HG02588 (cell line): ENCODE results near the gene MAP7D3.
A peak's percentile ranks its signal among the peaks of the same experiment; 100 is the strongest.
"Not testable (repeated sequence)": the region's sequence is repeated elsewhere in the genome, so short reads cannot be mapped to it uniquely, and the experiment has no call there.

Source experiments
- ATAC-seq: cut with Tn5 transposase; IDR thresholded peaks from one replicate; pipeline ENCODE4 v1.9.1; 2021; ENCODE audit warnings: mild to moderate bottlenecking, moderate library complexity; ENCODE audit not compliant: unreplicated experiment

MAP7D3 gene

DNA sequence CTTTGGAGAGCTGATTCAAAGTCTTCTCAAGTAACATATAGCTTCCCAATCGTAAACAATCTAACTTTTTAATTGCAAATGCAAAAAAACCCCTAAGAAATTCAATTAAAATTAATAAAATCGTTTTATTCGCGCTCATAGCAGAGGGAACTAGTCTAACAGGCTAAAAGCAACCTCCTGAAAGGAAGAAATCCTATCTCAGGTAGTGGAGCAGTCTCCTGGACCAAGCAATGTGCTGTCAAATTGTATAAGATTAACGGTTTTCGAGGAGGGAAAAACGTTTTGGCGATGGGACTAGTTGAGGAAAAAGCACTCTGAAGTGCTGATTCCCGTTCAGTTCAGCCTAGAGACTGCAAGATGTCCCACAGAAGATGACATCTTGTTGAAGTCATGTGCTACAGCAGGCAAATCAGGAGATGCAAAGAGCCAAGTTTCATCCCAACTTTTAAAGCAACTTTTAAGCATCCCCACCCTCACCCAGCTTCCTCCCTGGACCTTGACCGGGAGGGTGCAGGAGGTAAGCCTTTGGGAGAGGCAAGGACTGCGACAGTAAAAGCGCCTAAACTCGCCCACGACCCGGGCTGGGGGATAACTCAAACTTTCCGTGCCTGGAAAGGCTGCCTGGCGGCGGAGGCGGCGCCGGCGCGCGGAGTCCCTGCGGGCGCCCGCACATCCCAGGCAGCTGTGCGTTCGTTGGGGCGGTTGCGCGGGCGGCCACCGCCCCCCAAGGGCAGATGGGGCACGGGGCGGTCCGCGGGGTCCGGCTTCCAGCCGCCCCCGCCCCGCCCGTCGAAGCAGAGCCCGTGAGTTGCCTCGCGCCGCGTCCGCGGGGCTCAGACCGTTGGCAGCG lies 784 bp downstream of the MAP7D3 start:
- peak; percentile 33 for ATAC-seq

DNA sequence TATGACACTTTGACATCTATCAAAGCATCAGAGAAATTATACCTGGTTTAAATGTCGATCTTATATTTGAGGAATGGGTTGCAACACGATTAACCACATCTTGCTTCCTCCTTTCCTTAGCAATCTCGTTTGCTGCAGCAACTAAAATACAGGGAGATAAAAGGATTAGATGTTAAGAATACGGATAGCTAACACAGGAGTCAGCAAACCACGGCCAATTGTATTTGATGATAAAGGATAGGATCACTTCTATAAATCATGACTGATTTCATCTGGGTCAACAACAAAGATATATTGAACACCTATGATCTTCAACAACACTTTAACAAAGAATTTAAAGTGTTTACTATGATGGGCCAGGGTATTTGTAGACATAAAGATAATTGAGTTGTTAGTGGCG lies 5.0 kb downstream of the MAP7D3 start:
- no peak for ATAC-seq

DNA sequence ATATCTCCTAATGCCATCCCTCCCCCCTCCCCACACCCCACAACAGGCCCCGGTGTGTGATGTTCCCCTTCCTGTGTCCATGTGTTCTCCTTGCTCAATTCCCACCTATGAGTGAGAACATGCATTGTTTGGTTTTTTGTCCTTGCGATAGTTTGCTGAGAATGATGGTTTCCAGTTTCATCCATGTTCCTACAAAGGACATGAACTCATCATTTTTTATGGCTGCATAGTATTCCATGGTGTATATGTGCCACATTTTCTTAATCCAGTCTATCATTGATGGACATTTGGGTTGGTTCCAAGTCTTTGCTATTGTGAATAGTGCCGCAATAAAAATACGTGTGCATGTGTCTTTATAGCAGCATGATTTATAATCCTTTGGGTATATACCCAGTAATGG lies 13.4 kb downstream of the MAP7D3 start:
- ATAC-seq, result not testable (repeated sequence)

DNA sequence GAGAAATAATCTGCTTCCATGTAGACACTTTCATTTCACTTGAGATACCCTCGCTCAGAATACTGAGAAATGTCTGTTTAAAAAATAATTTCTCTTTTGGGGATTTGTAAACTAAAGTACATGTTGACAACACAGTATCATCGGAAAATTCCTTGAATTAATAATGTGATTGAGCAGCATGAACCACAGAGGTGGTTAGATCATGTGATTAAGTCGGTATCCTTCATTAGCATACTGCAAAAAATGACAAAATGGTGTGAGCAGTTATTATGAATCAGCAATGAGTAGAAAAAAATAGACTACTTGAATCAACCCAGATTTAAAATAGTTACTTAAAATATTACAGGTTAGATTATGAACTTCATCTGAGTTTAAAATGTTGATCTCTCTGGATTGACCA lies 14.1 kb downstream of the MAP7D3 start:
- ATAC-seq, result no peak

DNA sequence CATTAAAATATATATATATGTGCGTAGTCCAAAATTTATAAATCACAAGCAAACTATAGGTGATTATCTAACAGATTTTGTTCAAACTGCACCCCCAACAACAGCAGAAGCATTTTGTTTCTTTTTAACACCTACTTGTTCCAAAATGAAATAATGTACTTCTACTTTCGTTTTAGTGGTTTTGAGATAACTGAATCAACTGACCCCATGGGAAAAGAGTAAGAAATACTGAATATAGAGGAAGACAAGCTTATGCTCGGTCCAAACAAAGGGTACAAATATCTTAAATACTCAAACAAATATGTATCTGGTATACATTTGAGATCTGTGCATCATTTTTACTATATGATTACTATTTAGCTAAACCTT lies 22.4 kb downstream of the MAP7D3 start:
- ATAC-seq, result peak; percentile 50

DNA sequence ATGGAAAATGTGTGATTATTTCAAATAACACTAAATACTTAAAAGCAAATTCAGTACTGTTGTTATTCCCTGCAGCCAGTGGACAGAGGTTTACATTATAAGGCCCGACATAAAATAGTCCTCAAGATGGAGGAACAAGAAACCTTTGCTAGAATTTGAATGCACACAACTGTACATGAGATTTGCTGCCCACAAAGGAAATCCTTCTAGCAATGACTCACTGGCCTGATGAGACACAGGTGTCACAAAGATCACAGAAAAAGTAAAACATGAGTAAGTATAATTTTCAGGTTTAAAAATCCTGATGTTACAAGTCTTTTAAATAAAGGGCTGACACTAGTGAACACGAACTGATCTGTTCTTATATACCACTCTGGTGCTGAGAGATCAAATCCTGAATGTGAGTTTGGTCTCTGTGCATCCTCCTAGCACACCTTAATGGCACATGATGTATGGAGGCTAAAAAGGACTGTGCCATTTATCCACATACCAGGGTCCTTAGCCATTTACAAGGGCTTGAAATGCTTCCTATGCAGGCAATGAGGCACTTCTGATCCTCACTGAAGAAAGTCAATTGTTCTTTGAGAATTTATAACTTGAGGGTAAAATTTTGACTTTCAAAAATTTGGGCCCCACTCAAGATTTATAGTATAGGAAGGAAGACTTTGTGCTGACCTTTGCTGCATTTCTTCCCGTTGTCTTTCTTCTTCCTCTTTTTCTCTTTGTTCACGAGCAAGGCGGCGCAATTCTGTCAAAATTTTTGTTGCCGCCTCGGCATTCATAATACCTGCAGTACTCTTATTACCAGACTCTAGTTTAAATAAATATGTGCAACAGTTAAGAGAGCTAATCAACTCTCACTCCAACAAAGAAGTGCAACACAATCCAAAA lies 23.0 kb downstream of the MAP7D3 start:
- ATAC-seq, result peak; percentile 79

DNA sequence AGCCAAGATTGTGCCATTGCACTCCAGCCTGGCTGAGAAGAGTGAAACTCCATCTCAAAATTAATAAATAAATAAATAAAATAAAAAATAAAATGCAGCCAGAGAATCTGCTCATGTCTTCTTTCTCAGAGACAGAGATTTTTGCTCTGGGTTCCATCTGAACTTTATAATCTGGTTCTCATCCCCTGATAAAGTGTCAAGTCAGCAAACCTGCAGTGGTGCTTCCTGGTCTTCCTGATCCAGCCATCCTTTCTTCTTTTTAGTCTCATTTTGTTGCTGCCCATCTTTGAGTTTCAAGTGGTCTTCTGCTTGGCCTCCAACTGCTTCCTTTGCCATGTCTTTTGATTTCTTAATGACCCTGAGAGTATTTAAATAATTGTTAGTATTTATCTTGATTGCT lies 24.1 kb downstream of the MAP7D3 start:
- no peak for ATAC-seq

DNA sequence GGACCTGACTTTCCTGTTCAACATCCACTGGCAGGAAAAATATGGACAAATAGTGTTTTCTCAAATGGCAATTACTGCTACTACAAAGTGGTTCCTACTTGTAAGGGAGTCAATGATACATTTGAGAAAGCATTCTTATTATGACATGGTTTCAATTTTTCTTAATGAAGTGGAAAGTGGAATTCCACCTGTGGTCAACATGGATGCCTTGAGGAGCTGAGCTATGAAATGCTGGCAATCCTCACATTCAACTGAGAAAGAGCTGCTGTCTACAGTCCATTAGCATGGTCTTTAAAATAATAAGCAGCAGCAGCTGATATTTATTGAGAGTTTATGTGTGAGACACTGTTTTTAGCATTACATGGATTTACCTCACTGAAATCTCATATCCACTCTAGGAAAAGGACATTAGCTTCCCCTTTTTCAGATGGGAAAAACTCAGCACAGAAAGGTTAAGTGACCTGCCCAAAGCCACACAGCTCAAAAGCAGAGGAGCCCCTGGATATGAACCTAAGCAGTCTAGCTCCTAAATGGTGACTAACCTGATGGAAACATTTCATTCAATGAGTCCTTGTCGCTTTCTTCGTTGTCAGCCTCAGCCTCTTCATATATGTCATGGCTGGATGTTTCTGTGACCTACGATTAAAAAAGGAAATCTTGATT lies 29.2 kb downstream of the MAP7D3 start:
- no peak for ATAC-seq

DNA sequence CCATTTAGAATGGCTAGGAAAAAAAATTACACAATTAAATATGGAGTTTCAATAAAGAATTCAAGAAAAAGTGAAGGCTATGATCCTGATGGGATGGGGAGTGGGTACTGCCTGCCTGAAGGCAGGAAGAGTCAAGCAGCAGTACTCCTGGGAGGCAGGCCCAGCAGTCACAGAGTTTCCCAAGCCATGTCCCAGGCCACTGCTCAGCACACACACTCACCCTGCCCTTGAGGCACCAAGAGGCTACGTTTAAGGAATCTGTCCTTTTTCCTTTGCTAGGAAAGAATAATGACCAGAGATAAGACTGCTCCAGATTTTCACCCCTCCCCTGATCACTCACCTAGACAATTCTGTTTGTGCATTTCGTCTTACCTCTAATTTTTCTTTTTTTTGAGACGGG lies 30.2 kb downstream of the MAP7D3 start:
- ATAC-seq, result no peak

DNA sequence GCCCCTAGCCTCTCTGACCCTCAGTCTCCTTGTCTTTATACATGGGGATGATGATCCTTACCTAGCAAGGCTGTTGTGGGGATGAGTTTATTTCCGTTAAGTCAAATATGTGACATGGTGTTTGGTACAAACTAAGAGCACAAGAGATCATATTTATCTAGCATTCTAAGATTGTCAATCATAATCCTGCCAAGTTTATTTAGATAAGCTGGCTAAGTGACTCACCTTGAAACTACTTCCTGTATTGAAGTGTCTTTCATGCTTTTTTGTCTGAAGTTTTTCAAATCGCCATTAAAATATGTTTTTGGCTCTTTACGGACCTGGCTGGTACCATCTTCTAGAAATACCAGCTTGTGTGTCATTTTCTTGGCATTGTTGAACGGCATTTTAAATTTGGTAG lies 30.7 kb downstream of the MAP7D3 start:
- ATAC-seq, result no peak

DNA sequence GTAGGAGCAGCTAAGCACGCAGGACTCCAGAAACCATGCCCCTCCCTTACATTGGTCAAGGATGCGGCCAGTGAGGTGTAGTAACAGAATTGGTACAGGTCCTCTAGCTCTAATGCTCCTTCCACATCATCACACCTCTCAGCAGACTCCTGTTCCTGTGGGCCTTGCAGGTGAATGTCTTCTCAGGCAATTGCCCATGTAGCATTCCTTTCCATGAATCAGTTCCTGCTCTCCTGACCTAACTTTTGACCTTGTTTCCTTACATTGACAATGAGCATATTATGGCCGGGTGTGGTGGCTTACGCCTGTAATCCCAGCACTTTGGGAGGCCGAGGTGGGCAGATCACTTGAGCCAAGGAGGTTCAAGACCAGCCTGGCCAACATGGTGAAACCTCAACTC lies 31.3 kb downstream of the MAP7D3 start:
- no peak for ATAC-seq

DNA sequence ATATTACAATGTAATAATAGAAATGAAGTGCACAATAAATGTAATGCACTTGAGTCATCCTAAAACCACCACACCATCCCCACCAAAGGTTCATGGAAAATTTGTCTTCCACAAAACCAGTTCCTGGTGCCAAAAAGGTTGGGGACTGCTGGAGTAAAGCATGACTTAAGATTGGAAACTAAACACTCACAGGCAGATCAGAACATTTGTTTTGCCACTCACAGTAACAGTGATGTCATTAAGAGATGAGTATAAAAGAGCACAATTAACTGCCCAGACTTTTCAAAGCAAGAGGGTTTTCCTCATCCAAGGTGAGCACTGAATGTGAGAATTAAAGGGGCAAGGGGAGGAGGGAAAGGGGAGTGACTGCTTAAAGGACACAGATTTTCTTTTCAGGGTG lies 35.6 kb downstream of the MAP7D3 start:
- ATAC-seq, result no peak

DNA sequence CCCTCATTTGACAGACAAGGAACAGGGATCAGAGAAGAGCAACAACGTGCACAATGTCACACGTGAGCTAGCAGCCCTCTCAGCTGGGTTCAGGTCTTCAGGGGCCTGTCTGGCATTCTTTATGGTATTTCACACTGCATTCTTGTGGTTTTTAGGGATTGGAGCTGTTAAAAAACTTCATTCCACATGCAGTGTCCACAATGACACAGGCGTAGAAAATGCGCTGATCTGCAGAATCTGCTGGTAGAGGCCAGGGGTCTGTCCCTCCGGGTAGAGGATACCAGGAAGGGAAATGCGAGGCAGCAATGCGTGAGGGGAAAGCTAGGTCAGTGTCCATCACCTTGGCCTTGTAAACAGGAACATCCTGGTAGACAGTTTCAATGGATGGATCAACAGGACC lies 36.6 kb downstream of the MAP7D3 start:
- no peak for ATAC-seq

DNA sequence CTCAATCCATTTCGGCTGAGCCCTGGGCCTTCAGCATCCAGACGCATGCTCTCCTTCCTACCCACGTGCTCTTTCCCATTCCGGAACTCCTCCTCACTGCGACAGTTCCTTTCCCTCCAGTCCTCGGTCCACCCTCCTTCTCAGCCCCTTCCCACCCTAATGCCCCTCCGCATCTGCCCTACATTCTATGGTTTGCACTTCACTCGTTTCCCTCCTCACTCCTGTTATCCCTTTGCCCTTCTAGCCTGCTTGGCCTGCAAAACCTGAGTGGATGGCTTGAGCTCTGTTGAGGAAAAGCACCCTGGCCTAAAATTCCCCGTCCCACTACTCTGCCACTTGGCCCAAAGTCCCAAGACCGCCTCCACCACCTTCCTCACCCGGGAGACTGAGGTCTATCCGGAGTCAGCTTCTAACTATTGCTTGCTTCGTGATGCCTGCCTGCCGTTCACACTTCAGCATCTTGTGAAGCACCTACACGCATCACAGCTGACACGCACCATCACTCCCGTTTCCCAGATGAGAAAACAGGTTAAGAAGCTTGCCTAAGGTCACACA lies 38.6 kb downstream of the MAP7D3 start:
- ATAC-seq, result no peak

DNA sequence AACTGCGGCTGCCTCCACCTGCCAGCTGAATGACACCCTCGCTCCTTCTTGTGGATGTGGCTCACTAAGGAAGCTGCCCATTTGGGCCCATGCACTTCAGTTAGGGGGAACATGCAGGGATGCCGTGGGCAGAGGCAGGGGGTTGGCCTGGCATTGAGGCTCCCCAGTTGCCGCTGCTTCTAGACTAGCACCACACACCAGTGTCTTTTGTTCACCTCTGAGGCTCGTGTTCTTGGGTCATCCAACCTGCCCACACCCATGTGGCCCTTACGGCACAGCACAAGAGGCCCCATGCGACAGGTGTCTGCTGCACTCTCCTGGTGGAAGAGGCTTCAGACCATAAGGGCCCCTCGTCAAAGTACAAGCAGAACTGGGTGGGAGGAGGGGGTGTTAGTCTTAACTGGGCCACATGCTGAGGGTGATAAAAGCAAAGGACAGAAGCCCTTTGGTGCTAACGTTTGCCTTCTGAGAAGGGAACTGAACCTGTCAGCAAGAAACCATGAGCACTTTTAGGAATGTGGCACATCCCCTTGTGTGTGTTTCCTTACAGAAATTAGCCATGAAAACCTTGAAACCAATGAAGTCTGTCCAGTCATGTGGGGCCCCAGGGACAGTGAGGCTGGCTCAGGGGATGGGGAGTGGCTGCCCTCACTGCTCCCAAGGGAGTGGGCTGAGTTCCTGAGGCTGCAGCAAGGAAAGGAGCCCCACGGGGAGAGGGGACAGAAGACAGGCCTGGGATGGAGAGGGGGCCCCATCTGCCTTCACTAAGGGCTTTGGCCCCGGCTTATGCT lies 39.2 kb downstream of the MAP7D3 start:
- ATAC-seq, result no peak

DNA sequence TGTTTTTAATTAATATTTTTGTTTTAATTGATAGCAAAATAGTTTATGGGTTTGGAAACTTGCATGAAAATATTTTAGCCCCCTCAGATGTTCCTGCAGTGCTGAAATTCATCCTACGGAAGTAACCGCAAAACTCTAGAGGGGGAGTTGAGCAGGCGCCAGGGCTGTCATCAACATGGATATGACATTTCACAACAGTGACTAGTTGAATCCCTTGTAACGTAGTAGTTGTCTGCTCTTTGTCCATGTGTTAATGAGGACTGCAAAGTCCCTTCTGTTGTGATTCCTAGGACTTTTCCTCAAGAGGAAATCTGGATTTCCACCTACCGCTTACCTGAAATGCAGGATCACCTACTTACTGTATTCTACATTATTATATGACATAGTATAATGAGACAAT lies 40.4 kb downstream of the MAP7D3 start:
- ATAC-seq, result no peak

DNA sequence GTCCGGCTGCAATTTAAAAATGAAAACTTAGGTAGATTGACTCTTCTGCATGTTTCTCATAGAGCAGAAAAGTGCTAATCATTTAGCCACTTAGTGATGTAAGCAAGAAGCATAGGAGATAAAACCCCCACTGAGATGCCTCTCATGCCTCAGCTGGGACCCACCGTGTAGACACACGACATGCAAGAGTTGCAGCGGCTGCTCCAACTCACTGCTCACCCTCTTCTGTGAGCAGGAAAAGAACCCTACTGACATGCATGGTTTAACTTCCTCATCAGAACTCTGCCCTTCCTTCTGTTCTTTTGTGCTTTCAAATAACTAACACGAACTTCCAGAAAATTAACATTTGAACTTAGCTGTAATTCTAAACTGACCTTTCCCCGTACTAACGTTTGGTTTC lies 41.0 kb downstream of the MAP7D3 start:
- no peak for ATAC-seq

DNA sequence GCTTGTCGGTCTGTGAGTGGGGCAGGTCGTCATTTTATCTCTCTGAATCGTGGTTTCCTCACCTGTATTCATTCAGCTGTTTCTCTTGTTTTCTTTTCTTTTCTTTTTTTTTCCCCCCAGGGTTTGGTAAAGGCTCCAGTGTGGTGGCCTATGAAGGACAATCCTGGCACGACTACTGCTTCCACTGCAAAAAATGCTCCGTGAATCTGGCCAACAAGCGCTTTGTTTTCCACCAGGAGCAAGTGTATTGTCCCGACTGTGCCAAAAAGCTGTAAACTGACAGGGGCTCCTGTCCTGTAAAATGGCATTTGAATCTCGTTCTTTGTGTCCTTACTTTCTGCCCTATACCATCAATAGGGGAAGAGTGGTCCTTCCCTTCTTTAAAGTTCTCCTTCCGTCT lies 41.4 kb downstream of the MAP7D3 start:
- no peak for ATAC-seq

DNA sequence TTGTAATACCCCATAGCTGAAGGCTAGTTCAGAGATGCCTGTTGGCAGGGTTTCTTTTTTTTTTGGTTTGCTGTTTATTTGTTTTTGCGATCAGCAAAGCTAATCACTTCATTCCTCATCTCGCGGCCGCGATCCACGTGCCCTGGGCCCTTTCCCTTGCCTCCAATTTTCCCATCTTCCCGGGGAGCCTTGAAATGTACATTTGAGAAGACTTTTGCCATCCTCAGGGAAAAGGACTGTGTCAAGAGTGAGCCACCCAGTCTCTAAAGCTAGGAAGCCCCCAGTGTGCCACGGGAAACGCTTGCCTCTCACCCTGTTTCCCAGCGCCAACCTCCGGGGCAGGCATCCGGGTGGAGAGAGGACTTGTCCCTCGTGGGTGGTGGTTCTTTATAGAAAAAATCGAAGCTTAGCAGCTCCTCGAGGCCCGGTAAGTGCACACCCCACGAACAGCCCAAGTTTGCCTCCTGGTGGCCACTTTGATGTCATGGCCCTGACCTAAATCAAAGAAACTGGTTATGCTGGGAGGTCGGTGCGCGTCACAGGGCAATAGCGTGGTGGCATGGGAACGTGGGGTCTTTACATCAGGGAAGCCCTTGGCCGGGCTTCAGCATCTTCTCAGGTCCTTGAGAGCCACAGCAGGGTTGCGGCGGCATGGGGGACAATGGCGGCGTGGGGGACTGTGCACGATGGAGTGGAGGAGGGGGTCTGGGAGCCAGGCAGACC lies 42.0 kb downstream of the MAP7D3 start:
- no peak for ATAC-seq

DNA sequence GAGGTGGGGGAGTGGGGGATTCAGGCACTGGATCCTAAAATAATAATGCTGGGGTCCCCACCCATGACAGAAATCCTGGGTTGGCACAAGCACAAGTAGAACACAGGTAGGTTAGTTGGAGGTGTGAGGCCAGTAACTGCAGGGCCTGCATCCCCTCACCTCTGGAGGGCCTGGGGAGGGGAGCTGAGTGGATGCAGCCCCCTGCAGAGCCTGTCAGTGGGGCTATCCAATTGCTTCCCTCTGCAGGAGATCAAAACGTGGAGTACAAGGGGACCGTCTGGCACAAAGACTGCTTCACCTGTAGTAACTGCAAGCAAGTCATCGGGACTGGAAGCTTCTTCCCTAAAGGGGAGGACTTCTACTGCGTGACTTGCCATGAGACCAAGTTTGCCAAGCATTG lies 43.7 kb downstream of the MAP7D3 start:
- ATAC-seq, result no peak
